CD4-positive, alpha-beta T cell (primary cell): ENCODE data around the gene DLST. TPM values are rescaled to one million over a fixed set of nuclear protein-coding genes. Genes with fewer than 3 reads are reported as not detected.

Experiments
- ATAC-seq: fragments of 200-7000 bp; cut with Tn5 transposase; one replicate; pipeline ENCODE4 v1.10.0; 2022; ENCODE audit warnings: mild to moderate bottlenecking; ENCODE audit not compliant: poor library complexity
- CTCF ChIA-PET: fragments of 350-600 bp; sonication (Branson Sonifier 250); formaldehyde crosslinking; loops from one replicate; lab custom pipeline; 2021; ENCODE audit warnings: antibody characterized with exemption, inconsistent platforms; lab: Charles Lee
- POLR2A ChIA-PET: fragments of 350-600 bp; sonication (Branson Sonifier 250); formaldehyde crosslinking; loops from one replicate; lab custom pipeline; 2021; ENCODE audit warnings: antibody characterized with exemption, inconsistent platforms; lab: Charles Lee
- DNase-seq, 14 experiments: peaks; one replicate each; pipeline ENCODE4 v3.0.0-alpha.2; 2013 to 2020; ENCODE audit warnings: mixed read lengths in 2 of 14
- H3K27ac ChIP-seq, 2 donors: one replicate each; pipeline versions ENCODE4 v1.5.1 to v1.7.0; 2013; ENCODE audit warnings: low read length in 2 of 2, low read depth in 1 of 2, mild to moderate bottlenecking in 1 of 2
- H3K27me3 ChIP-seq, 2 experiments: 1 replicate in 1 of 2; 2 replicates in 1 of 2; pipeline versions ENCODE4 v1.6.1 to v1.7.0; 2013; ENCODE audit warnings: low read length in 2 of 2, control low read depth in 1 of 2, mild to moderate bottlenecking in 1 of 2, moderate library complexity in 1 of 2; ENCODE audit not compliant: insufficient read depth in 2 of 2, control insufficient read depth in 1 of 2
- H3K36me3 ChIP-seq: one replicate; pipeline ENCODE4 v1.6.1; 2013; ENCODE audit warnings: low read length, control low read depth; ENCODE audit not compliant: insufficient read depth
- H3K4me1 ChIP-seq: one replicate; pipeline ENCODE4 v1.6.1; 2013; ENCODE audit warnings: low read length, control low read depth; ENCODE audit not compliant: insufficient read depth
- H3K4me3 ChIP-seq: one replicate; pipeline ENCODE4 v1.5.1; 2013; ENCODE audit warnings: mild to moderate bottlenecking, low read length, moderate library complexity
- H3K9me3 ChIP-seq, 2 experiments: 1 replicate in 1 of 2; 2 replicates in 1 of 2; pipeline versions ENCODE4 v1.6.1 to v1.7.0; 2013; ENCODE audit warnings: low read length in 2 of 2, mild to moderate bottlenecking in 2 of 2, control low read depth in 1 of 2, moderate library complexity in 1 of 2; ENCODE audit not compliant: control insufficient read depth in 1 of 2, insufficient read depth in 1 of 2
- H3K27ac Mint-ChIP-seq: one replicate; pipeline ENCODE4 v1.8.0; 2020; ENCODE audit warnings: mixed read lengths
- H3K27me3 Mint-ChIP-seq: one replicate; pipeline ENCODE4 v1.8.0; 2021; ENCODE audit warnings: mixed read lengths
- H3K36me3 Mint-ChIP-seq: one replicate; pipeline ENCODE4 v1.8.0; 2021; ENCODE audit warnings: low read depth, mixed read lengths
- H3K4me1 Mint-ChIP-seq: one replicate; pipeline ENCODE4 v1.8.0; 2021; ENCODE audit warnings: low read depth, mixed read lengths
- H3K4me3 Mint-ChIP-seq: one replicate; pipeline ENCODE4 v1.8.0; 2020; ENCODE audit warnings: mild to moderate bottlenecking, mixed read lengths
- H3K9me3 Mint-ChIP-seq: one replicate; pipeline ENCODE4 v1.8.0; 2020; ENCODE audit warnings: mixed read lengths
- CTCF ChIP-seq: fragments of 200-600 bp; IDR thresholded peaks from one replicate; pipeline ENCODE4 v1.8.0; 2022; ENCODE audit warnings: antibody characterized with exemption, mild to moderate bottlenecking
- intact Hi-C, 2 experiments: fragments of 100-400 bp; cut with DNase I in 1 of 2; cut with micrococcal nuclease in 1 of 2; formaldehyde crosslinking; loops; one replicate each; pipeline versions ENCODE4 v1.15.1 to v1.9.0; 2023 to 2025; cut with DNase I, micrococcal nuclease
- total RNA-seq, 174 experiments: library from RNA in 2 of 174; stranded (reverse) in 2 of 174; gene quantifications; one replicate each; pipeline ENCODE4 v1.2.3 and lab custom pipeline; 2021 to 2026

Gene DLST
- total RNA-seq, 2 experiments from 2014 or later = 162 to 170 TPM

DNA sequence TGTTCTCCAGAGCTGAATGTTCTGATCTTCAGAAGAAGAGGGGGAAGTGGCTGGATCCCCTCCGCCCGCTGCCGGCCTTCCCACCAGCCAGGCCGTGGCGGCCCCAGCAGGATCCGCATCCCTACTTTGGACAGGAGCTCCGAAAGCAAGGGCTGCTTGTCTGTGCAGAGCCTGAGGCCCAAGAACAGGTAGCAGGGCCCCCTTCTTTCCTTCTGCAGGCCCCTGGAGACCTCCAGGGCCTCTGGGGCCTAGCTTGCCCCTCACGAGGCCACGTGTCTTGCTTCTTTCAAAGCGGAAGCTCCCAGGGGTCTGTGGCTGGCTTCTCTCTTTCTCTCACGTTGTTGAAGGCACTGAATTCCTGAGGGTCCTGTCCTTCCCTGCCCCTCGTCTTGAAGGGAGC lies 60.5 kb downstream of the DLST start:
- ChIA-PET CTCF (interaction anchor here (1.7 kb wide), 1 partner anchor 81 kb away, joined by 5 read pairs; no protein-coding TSS in a partner anchor), POLR2A (interaction anchor here (0.6 to 1.6 kb wide), 3 partner anchors 11 to 136 kb away, joined by 3 to 5 read pairs (median 4); partner anchors contain the start of gene PGF)
- intact Hi-C loops = no loop called here
- H3K4me1 ChIP-seq = peaks cover 50% of the 10 kb centered on the region
- peak overlapping the region; percentile 43 for H3K4me3 ChIP-seq
- H3K9me3 ChIP-seq = peaks cover 0 to 3% of the 10 kb centered on the region in 2 experiments
- DNase-seq (no peak), ATAC-seq (no peak)
- H3K27ac ChIP-seq = peak overlapping the region; percentile 64 to 69
- Mint-ChIP-seq H3K4me1 (peaks cover 52% of the 10 kb centered on the region), H3K27me3 (no peaks in the 10 kb centered on the region), H3K27ac (peak overlapping the region; percentile 95), H3K9me3 (no peaks in the 10 kb centered on the region), H3K36me3 (no peaks in the 10 kb centered on the region), H3K4me3 (no peak overlapping the region)
- no peaks in the 10 kb centered on the region for H3K27me3 ChIP-seq
- H3K36me3 ChIP-seq = no peaks in the 10 kb centered on the region
- TF ChIP-seq CTCF = no peak

DNA sequence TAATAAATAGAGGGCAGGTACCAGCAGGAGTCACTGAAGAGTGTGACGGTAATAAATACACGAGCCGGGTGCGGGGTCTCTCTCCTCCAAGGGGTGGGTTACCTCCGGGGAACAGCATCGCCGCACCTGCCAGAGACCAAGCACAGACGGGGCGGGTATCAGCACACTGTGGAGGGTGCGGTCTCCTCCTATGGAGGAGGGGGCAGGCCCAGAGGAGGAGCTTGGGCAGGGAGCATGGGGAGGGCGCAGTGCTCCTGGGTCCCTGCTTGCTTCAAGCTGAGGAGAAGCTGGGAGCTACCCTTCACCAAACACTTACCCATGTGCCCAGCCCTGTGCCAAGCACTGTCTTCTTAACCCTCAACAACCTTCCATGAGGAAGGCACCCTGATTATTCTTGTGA lies 60.9 kb downstream of the DLST start:
- peak overlapping the region; percentile 95 for H3K27ac Mint-ChIP-seq
- no peaks in the 10 kb centered on the region for H3K27me3 Mint-ChIP-seq
- H3K4me1 Mint-ChIP-seq = peaks cover 50% of the 10 kb centered on the region
- CTCF ChIA-PET = interaction anchor here (1.7 kb wide), 1 partner anchor 82 kb away, joined by 3 read pairs; no protein-coding TSS in a partner anchor
- ATAC-seq (no peak), DNase-seq (peak in 1 of 14 experiments; percentile 37)
- H3K27ac ChIP-seq = peak overlapping the region; percentile 27 to 64
- intact Hi-C loops = no loop called here
- TF ChIP-seq CTCF = no peak
- no peaks in the 10 kb centered on the region for H3K27me3 ChIP-seq
- peaks cover 0 to 3% of the 10 kb centered on the region in 2 experiments for H3K9me3 ChIP-seq
- no peaks in the 10 kb centered on the region for H3K9me3 Mint-ChIP-seq
- H3K36me3 ChIP-seq = no peaks in the 10 kb centered on the region
- peak overlapping the region; percentile 43 for H3K4me3 ChIP-seq
- H3K36me3 Mint-ChIP-seq = no peaks in the 10 kb centered on the region
- peaks cover 45% of the 10 kb centered on the region for H3K4me1 ChIP-seq
- POLR2A ChIA-PET = interaction anchor here (0.6 to 1.6 kb wide), 2 partner anchors 12 to 13 kb away, joined by 4 to 5 read pairs; partner anchors contain the start of gene PGF
- H3K4me3 Mint-ChIP-seq = no peak overlapping the region

DNA sequence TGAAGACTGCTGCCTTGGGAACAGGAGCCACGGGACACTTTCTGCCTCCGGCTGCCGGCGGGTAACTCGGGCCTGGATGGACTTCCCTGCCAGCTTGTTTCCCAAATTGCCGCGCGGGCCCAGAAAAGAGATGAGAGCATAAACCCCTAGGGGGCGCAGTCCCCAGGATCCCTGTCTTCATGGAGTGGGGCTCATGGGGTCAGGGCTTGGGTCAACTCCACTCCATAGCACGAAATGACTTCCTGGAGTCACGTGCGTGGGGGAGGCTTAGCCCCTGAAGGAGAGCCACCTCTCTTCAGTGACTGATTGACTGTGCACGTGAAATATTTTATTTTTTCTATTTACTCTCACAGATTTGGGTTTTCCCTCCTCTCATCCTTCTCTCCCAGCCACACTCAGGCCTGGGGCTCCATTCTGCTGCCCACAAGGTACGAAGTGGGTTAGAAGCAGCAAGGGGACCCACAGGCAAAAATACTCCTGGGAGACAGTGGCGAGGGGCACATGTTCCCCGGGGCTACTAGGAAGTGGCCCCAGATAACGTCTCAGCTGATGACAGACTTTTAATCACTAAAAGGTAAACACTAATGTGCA lies 63.6 kb downstream of the DLST start:
- intact Hi-C loops = loop anchor here (5.0 kb wide), 3 partner anchors 57 to 357 kb away; partner anchors contain the start of gene EIF2B2 (in 1 of the 2)
- ChIA-PET CTCF (interaction anchor here (0.7 to 2.4 kb wide), 4 partner anchors 84 to 330 kb away, joined by 3 to 15 read pairs (median 4); no protein-coding TSS in a partner anchor), POLR2A (no interaction called here)
- Histone ChIP-seq H3K4me3 (no peak overlapping the region), H3K36me3 (no peaks in the 10 kb centered on the region), H3K9me3 (no peaks in the 10 kb centered on the region), H3K27ac (no peak overlapping the region), H3K27me3 (no peaks in the 10 kb centered on the region), H3K4me1 (peaks cover 38% of the 10 kb centered on the region)
- ATAC-seq (no peak), DNase-seq (peak in 3 of 14 experiments; percentile 29 to 47 (median 44))
- H3K4me1 Mint-ChIP-seq = peaks cover 37% of the 10 kb centered on the region
- no peaks in the 10 kb centered on the region for H3K36me3 Mint-ChIP-seq
- H3K9me3 Mint-ChIP-seq = no peaks in the 10 kb centered on the region
- peaks cover 5% of the 10 kb centered on the region for H3K27me3 Mint-ChIP-seq
- TF ChIP-seq CTCF = peak; percentile 25
- no peak overlapping the region for H3K4me3 Mint-ChIP-seq
- H3K27ac Mint-ChIP-seq = no peak overlapping the region
